Stomach (tissue), 9 donors: ENCODE data around the gene PLPP4. TPM values are rescaled to one million over a fixed set of nuclear protein-coding genes. Genes with fewer than 3 reads are reported as not detected.

Source experiments
- DNase-seq, 2 donors: peaks; one replicate each; pipeline versions ENCODE4 v3.0.0 to v3.0.0-alpha.2; 2013 to 2019
- H3K27ac ChIP-seq, 5 donors: fragments of 200-600 bp in 4 of 5; sonication (generic) in 4 of 5; one replicate each; pipeline ENCODE4 v1.5.1; 2013 to 2019; ENCODE audit warnings: mild to moderate bottlenecking in 1 of 5, moderate library complexity in 1 of 5
- H3K27me3 ChIP-seq, 3 donors: fragments of 200-600 bp; sonication (generic); one replicate each; pipeline ENCODE4 v1.5.1; 2017 to 2019; ENCODE audit warnings: mixed run types in 1 of 3
- H3K36me3 ChIP-seq, 4 donors: fragments of 200-600 bp; sonication (generic); 1 replicate in 3 of 4; 2 replicates in 1 of 4; pipeline ENCODE4 v1.5.1; 2016 to 2019
- H3K4me1 ChIP-seq, 4 donors: fragments of 200-600 bp; sonication (generic); one replicate each; pipeline ENCODE4 v1.5.1; 2016 to 2019
- H3K4me3 ChIP-seq, 4 donors: fragments of 200-600 bp; sonication (generic) in 3 of 4; one replicate each; pipeline ENCODE4 v1.5.1; 2016 to 2019; ENCODE audit warnings: mild to moderate bottlenecking in 1 of 4
- H3K9me3 ChIP-seq, 4 donors: fragments of 200-600 bp; sonication (generic); one replicate each; pipeline ENCODE4 v1.5.1; 2016 to 2019
- EP300 ChIP-seq: sonication (generic); formaldehyde crosslinking; IDR thresholded peaks from one replicate; pipeline ENCODE4 v1.6.1; 2017; ENCODE audit warnings: antibody characterized with exemption
- POLR2A ChIP-seq, 4 donors: fragments of 450-650 bp; IDR thresholded peaks; one replicate each; pipeline ENCODE4 v1.6.1; 2016; ENCODE audit warnings: antibody characterized with exemption in 4 of 4, control low read depth in 2 of 4, mild to moderate bottlenecking in 1 of 4, moderate library complexity in 1 of 4
- POLR2AphosphoS5 ChIP-seq, 3 donors: sonication (generic); formaldehyde crosslinking; IDR thresholded peaks; one replicate each; pipeline ENCODE4 v1.6.1; 2016; ENCODE audit warnings: antibody characterized with exemption in 3 of 3
- WGBS, 5 donors: extraction: QIAGEN DNeasy Blood & Tissue Kit in 3 of 5; methylation state at CpG; one replicate each; pipeline versions ENCODE4 v1.1.5 to v1.1.7; 2013 to 2018; 5-methylcytosine and 5-hydroxymethylcytosine counted together
- intact Hi-C: fragments of 100-400 bp; cut with DNase I; formaldehyde crosslinking; loops from one replicate; pipeline ENCODE4 v1.15.1; 2023; ENCODE audit warnings: low total_unique reads
- polyA plus RNA-seq, 3 donors: library from polyadenylated mRNA; stranded (reverse); fragments of 200-250 nt; gene quantifications; one replicate each; pipeline ENCODE4 v1.2.3, GENCODE V29; 2013
- total RNA-seq, 5 donors: library from RNA; depleted of rRNA; stranded (reverse); fragments of >200 nt; gene quantifications; one replicate each; pipeline versions ENCODE4 v1.1.0 to v1.2.3, GENCODE V29; 2014 to 2016
- TF ChIP-seq, protein P1 (sequence below), 7 experiments: fragments of 450-650 bp in 4 of 7; fragments of 200-600 bp in 3 of 7; sonication (generic) in 3 of 7; IDR thresholded peaks; one replicate each; pipeline ENCODE4 v1.5.1; 2016 to 2019; ENCODE audit warnings: antibody characterized with exemption in 7 of 7, control low read depth in 2 of 7, mild to moderate bottlenecking in 1 of 7
- donor health status: healthy with polysubstance abuse.
- donor health status: Bipolar disorder and iron deficiency.
- donor health status: healthy.

PLPP4 gene
- total and polyA plus RNA-seq, 8 donors, result not detected

DNA sequence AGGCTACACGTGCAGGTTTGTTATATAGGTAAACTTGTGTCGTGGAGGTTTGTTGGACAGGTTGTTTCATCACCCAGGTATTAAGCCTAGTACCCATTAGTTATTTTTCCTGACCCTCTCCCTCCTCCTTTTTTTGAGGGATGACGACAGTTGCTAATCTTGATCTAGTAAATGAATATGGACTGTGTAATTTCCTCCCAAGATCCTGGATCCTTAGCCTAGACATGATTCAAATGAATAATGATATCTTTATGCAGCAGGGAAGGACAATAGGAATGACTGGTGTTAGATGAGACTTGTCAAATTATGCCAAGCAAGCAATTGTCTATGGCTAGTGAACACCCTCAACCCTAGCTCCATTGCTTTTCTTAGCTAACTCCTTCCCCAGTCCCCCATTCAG is 156.2 kb downstream of the PLPP4 start:
- peaks cover 0 to 30% (median 18%) of the 10 kb centered on the region in 4 donors for H3K9me3 ChIP-seq
- no peak overlapping the region for H3K27ac ChIP-seq
- no peak for TF ChIP-seq POLR2AphosphoS5 (IDR thresholded peaks at IDR 0.05)
- TF ChIP-seq, protein P1, sequence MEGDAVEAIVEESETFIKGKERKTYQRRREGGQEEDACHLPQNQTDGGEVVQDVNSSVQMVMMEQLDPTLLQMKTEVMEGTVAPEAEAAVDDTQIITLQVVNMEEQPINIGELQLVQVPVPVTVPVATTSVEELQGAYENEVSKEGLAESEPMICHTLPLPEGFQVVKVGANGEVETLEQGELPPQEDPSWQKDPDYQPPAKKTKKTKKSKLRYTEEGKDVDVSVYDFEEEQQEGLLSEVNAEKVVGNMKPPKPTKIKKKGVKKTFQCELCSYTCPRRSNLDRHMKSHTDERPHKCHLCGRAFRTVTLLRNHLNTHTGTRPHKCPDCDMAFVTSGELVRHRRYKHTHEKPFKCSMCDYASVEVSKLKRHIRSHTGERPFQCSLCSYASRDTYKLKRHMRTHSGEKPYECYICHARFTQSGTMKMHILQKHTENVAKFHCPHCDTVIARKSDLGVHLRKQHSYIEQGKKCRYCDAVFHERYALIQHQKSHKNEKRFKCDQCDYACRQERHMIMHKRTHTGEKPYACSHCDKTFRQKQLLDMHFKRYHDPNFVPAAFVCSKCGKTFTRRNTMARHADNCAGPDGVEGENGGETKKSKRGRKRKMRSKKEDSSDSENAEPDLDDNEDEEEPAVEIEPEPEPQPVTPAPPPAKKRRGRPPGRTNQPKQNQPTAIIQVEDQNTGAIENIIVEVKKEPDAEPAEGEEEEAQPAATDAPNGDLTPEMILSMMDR (IDR thresholded peaks at IDR 0.05), result no peak
- TF ChIP-seq POLR2A (IDR thresholded peaks at IDR 0.05), result no peak
- TF ChIP-seq EP300, result no peak
- no peak overlapping the region for H3K4me3 ChIP-seq
- intact Hi-C loops, result no loop called here
- H3K27me3 ChIP-seq, result peaks cover 0 to 4% (median 0%) of the 10 kb centered on the region in 3 donors
- DNase-seq, result no peak
- no peaks in the 10 kb centered on the region for H3K4me1 ChIP-seq
- 67 to 82% (median 76%) methylated on average over 3 of the region's 3 CpGs for WGBS, 5 donors
- H3K36me3 ChIP-seq, result no peaks in the 10 kb centered on the region

DNA sequence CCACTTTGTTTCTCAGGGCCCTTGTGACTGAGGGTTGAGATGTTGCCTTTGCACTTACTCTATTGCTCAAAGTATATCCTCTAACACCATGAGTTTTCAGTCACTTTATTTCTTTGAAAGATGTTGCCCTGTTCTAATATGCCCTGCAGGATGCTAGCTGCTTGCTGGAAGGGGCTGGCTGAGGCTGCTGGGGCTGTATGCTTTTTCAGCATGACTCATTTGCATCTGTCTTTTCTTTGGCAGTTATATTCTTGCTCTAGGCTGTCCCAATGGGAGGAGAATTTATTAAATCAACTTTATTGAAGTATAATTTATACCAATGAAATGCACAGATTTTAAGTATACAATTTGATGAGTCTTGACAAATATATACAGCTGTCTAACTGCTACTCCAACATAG is 157.7 kb downstream of the PLPP4 start:
- intact Hi-C loops, result no loop called here
- no peak for DNase-seq
- H3K27me3 ChIP-seq, result no peaks in the 10 kb centered on the region
- TF ChIP-seq POLR2AphosphoS5 (IDR thresholded peaks at IDR 0.05) (no peak), POLR2A (IDR thresholded peaks at IDR 0.05) (no peak), EP300 (no peak)
- TF ChIP-seq, protein P1 (IDR thresholded peaks at IDR 0.05), result no peak
- peaks cover 0 to 27% (median 18%) of the 10 kb centered on the region in 4 donors for H3K9me3 ChIP-seq
- H3K4me1 ChIP-seq, result no peaks in the 10 kb centered on the region
- H3K27ac ChIP-seq, result no peak overlapping the region
- H3K36me3 ChIP-seq, result no peaks in the 10 kb centered on the region
- H3K4me3 ChIP-seq, result no peak overlapping the region

DNA sequence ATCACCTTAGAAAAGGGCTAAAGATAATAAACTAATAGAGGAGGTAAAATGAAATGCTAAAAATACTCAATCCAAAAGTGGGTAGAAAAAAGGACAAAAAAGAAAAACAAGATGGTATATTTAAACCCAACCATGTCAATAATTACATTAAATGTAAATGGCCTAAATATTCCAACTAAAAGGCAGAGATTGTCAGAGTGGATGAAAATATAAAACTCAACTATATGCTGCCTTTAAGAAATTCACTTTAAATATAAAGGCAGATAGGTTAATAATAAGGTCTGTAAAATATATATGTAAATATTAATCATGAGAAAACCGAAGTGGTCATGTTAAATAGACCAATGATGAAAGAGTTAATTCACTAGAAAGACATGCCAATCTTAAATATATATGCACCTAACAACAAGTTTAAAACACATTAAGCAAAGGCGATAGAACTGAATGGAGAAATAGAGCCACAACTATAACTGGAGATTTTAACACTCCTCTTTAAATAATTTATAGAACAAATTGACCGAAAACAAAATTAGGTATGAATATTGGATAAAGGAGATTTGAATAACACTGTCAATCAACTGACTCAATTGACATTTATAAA is 159.4 kb downstream of the PLPP4 start:
- 56 to 60% (median 58%) methylated on average over 3 of the region's 3 CpGs for whole genome bisulfite sequencing, 5 donors
- Histone ChIP-seq H3K27ac (no peak overlapping the region), H3K4me3 (no peak overlapping the region), H3K9me3 (peaks cover 0 to 27% (median 18%) of the 10 kb centered on the region in 4 donors), H3K27me3 (no peaks in the 10 kb centered on the region), H3K36me3 (no peaks in the 10 kb centered on the region), H3K4me1 (no peaks in the 10 kb centered on the region)
- TF ChIP-seq, protein P1 (IDR thresholded peaks at IDR 0.05), result no peak
- no peak for TF ChIP-seq POLR2AphosphoS5 (IDR thresholded peaks at IDR 0.05)
- no peak for TF ChIP-seq POLR2A (IDR thresholded peaks at IDR 0.05)
- TF ChIP-seq EP300, result no peak
- intact Hi-C loops, result no loop called here
- DNase-seq, result no peak

GRCh38 chr10:120628197-120628596 is 171.2 kb downstream of the PLPP4 start:
- WGBS, 5 donors, result 55 to 70% (median 62%) methylated on average over 1 of the region's 1 CpG
- Histone ChIP-seq H3K9me3 (peaks cover 0 to 11% (median 7%) of the 10 kb centered on the region in 4 donors), H3K36me3 (no peaks in the 10 kb centered on the region), H3K27ac (no peak overlapping the region), H3K4me3 (no peak overlapping the region), H3K27me3 (peaks cover 0 to 10% (median 0%) of the 10 kb centered on the region in 3 donors), H3K4me1 (peaks cover 0 to 6% (median 3%) of the 10 kb centered on the region in 4 donors)
- no peak for DNase-seq
- TF ChIP-seq POLR2AphosphoS5 (IDR thresholded peaks at IDR 0.05) (no peak), POLR2A (IDR thresholded peaks at IDR 0.05) (no peak), EP300 (no peak)
- TF ChIP-seq, protein P1 (IDR thresholded peaks at IDR 0.05), result no peak
- intact Hi-C loops, result no loop called here
